Hindlimb muscle (tissue), 1 donor: ENCODE data around the gene KCNA5. TPM values are rescaled to one million over a fixed set of nuclear protein-coding genes. Genes with fewer than 3 reads are reported as not detected.
A peak's percentile ranks its signal among the peaks of the same experiment; 100 is the strongest.

Experiments
- DNase-seq: peaks from one replicate; pipeline ENCODE4 v3.0.0-alpha.2; 2013
- polyA plus RNA-seq: library from polyadenylated mRNA; unstranded; fragments of 120-200 nt; gene quantifications from one replicate; pipeline ENCODE4 v1.2.1, GENCODE V29; 2013; ENCODE audit not compliant: insufficient read length

The KCNA5 gene
- polyA plus RNA-seq, 1 donor: 2.5 TPM

GRCh38 chr12:5064913-5065490 is 21.3 kb downstream of the KCNA5 start:
- DNase-seq: no peak

- no peak for DNase-seq
Measured at GRCh38 chr12:5066251-5066650, 22.6 kb downstream of the KCNA5 start.

GRCh38 chr12:5068126-5068525 is 24.4 kb downstream of the KCNA5 start:
- no peak for DNase-seq

- DNase-seq: no peak
Measured at GRCh38 chr12:5068619-5069018, 24.9 kb downstream of the KCNA5 start.

- DNase-seq: no peak
Measured at GRCh38 chr12:5070090-5070489, 26.4 kb downstream of the KCNA5 start.

GRCh38 chr12:5071496-5071895 is 27.8 kb downstream of the KCNA5 start:
- no peak for DNase-seq

- no peak for DNase-seq
Measured at GRCh38 chr12:5072311-5072710, 28.6 kb downstream of the KCNA5 start.

GRCh38 chr12:5073054-5073453 is 29.4 kb downstream of the KCNA5 start:
- DNase-seq: no peak

- no peak for DNase-seq
Measured at GRCh38 chr12:5073853-5074252, 30.2 kb downstream of the KCNA5 start.

GRCh38 chr12:5076761-5077160 is 33.1 kb downstream of the KCNA5 start:
- no peak for DNase-seq

- no peak for DNase-seq
Measured at GRCh38 chr12:5078423-5078822, 34.7 kb downstream of the KCNA5 start.

- DNase-seq: no peak
Measured at GRCh38 chr12:5081016-5081415, 37.3 kb downstream of the KCNA5 start.

GRCh38 chr12:5083955-5084849 is 40.5 kb downstream of the KCNA5 start:
- DNase-seq: peak; percentile 67

- no peak for DNase-seq
Measured at GRCh38 chr12:5085896-5086295, 42.2 kb downstream of the KCNA5 start.

- no peak for DNase-seq
Measured at GRCh38 chr12:5087831-5088554, 44.3 kb downstream of the KCNA5 start.

GRCh38 chr12:5088586-5089264 is 45.0 kb downstream of the KCNA5 start:
- DNase-seq: no peak

GRCh38 chr12:5094551-5094950 is 50.9 kb downstream of the KCNA5 start:
- DNase-seq: no peak

GRCh38 chr12:5094986-5095385 is 51.3 kb downstream of the KCNA5 start:
- no peak for DNase-seq
